Pancreas (tissue), 10 donors: ENCODE results near the gene GLOD4. TPM values are rescaled to one million over a fixed set of nuclear protein-coding genes. Genes with fewer than 3 reads are reported as not detected.

Experiments used
- ATAC-seq, 4 donors: fragments of 200-7000 bp; cut with Tn5 transposase; one replicate each; pipeline versions ENCODE4 v1.8.0 to v1.9.1; 2020; ENCODE audit warnings: mild to moderate bottlenecking in 4 of 4, moderate library complexity in 4 of 4
- DNase-seq, 6 donors: peaks; one replicate each; pipeline ENCODE4 v3.0.0-alpha.2; 2020
- FAIRE-seq: peaks from 2 replicates; lab custom pipeline; 2012; peaks lifted over from hg19 to GRCh38; lab: Jason Lieb, UNC
- H3K27ac ChIP-seq, 4 donors: fragments of 200-600 bp; sonication (generic); 1 replicate in 3 of 4; 2 replicates in 1 of 4; pipeline versions ENCODE4 v1.5.0 to v1.8.0; 2020
- H3K27me3 ChIP-seq, 4 donors: fragments of 200-600 bp; one replicate each; pipeline ENCODE4 v1.8.0; 2021
- H3K36me3 ChIP-seq, 3 donors: fragments of 200-600 bp; sonication (generic) in 1 of 3; one replicate each; pipeline versions ENCODE4 v1.5.0 to v1.8.0; 2020 to 2021
- H3K4me1 ChIP-seq, 3 donors: fragments of 200-600 bp; one replicate each; pipeline ENCODE4 v1.8.0; 2021
- H3K4me3 ChIP-seq, 4 donors: fragments of 200-600 bp; sonication (generic) in 2 of 4; one replicate each; pipeline versions ENCODE4 v1.5.0 to v1.8.0; 2020 to 2021
- H3K9me3 ChIP-seq, 4 donors: fragments of 200-600 bp; one replicate each; pipeline ENCODE4 v1.8.0; 2021
- CTCF ChIP-seq, 4 donors: fragments of 200-600 bp; sonication (generic) in 3 of 4; IDR thresholded peaks; one replicate each; pipeline versions ENCODE4 v1.5.0 to v1.8.0; 2021; ENCODE audit warnings: antibody characterized with exemption in 4 of 4
- WGBS, 2 donors: extraction: QIAGEN DNeasy Blood & Tissue Kit; methylation state at CpG; one replicate each; pipeline ENCODE4 v1.1.7; 2013; 5-methylcytosine and 5-hydroxymethylcytosine counted together
- intact Hi-C, 3 donors: fragments of 100-400 bp; cut with DNase I; formaldehyde crosslinking; loops; one replicate each; pipeline versions ENCODE4 v1.11.1 to v1.14.2; 2022
- polyA plus RNA-seq, 2 donors: library from polyadenylated mRNA; stranded (reverse); fragments of 200-250 nt; gene quantifications; one replicate each; pipeline ENCODE4 v1.2.3, GENCODE V29; 2013
- total RNA-seq, 6 donors: library from RNA; stranded (reverse); fragmentation: NEBNext Ultra II Directional in 4 of 6; extraction: Animal tissue kit (Norgen Biotek cat#: 25700) in 4 of 6; gene quantifications; one replicate each; pipeline versions ENCODE4 v1.2.1 to v1.2.4, GENCODE V29; 2021 to 2023
- donor health status: healthy with polysubstance abuse.
- donor health status: DM: no; HTN: no; CAD: no; lungs with moderate emphysema.
- donor health status: DM: no; HTN: no; CAD: no.
- donor health status: control.
- donor health status: control.
- donor health status: Bipolar disorder and iron deficiency.
- donor health status: DM: yes; HTN: yes; CAD: no.
- donor health status: DM: no; HTN: no; CAD: no.
- donor health status: DM: no; HTN: no; CAD: no.
- donor health status: DM: yes; HTN: yes; CAD: no.

The GLOD4 gene
- total and polyA plus RNA-seq, 8 donors: 18.7 to 36.8 (median 28.0) TPM

- no peak overlapping the region for H3K4me3 ChIP-seq
- DNase-seq: no peak
- H3K4me1 ChIP-seq: peaks cover 0 to 23% (median 9%) of the 10 kb centered on the region in 3 donors
- intact Hi-C loops: no loop called here
- ATAC-seq: no peak
- no peak for FAIRE-seq
- 71 to 72% methylated on average over 13 of the region's 13 CpGs for WGBS, 2 donors
- no peaks in the 10 kb centered on the region for H3K9me3 ChIP-seq
- H3K27ac ChIP-seq: no peak overlapping the region
- H3K36me3 ChIP-seq: no peaks in the 10 kb centered on the region
- no peak for TF ChIP-seq CTCF (IDR thresholded peaks at IDR 0.05)
- H3K27me3 ChIP-seq: no peaks in the 10 kb centered on the region
Observed at GRCh38 chr17:720706-721539, 61.2 kb downstream of the GLOD4 start.

- FAIRE-seq (no peak), ATAC-seq (no peak), DNase-seq (no peak)
- Histone ChIP-seq H3K9me3 (no peaks in the 10 kb centered on the region), H3K4me1 (peaks cover 8 to 29% (median 16%) of the 10 kb centered on the region in 3 donors), H3K27me3 (no peaks in the 10 kb centered on the region), H3K36me3 (no peaks in the 10 kb centered on the region), H3K4me3 (no peak overlapping the region), H3K27ac (no peak overlapping the region)
- 72 to 80% methylated on average over 5 of the region's 5 CpGs for WGBS, 2 donors
- TF ChIP-seq CTCF (IDR thresholded peaks at IDR 0.05): no peak
- intact Hi-C loops: no loop called here
Observed at GRCh38 chr17:718075-718474, 64.0 kb downstream of the GLOD4 start.

Other genes with a start within 250 kb of the GLOD4 start
- gene VPS53, start 67.4 kb downstream of the GLOD4 start, total RNA-seq: 10 to 100 TPM; 25.2 to 42.5 (median 30.9) TPM
- gene VPS53, start 67.4 kb downstream of the GLOD4 start, polyA plus RNA-seq: 10 to 100 TPM in 1 of 2 donors, 1 to 10 TPM in 1; 7.0 to 13.0 TPM
- gene TLCD3A, start 49.7 kb downstream of the GLOD4 start, total RNA-seq: 1 to 10 TPM; 4.7 to 9.0 (median 6.3) TPM
- gene TLCD3A, start 49.7 kb downstream of the GLOD4 start, polyA plus RNA-seq: 1 to 10 TPM; 3.2 to 6.5 TPM
- gene GEMIN4, start 30.0 kb downstream of the GLOD4 start, total RNA-seq: 10 to 100 TPM in 2 of 6 donors, 1 to 10 TPM in 4; 7.2 to 13.1 (median 8.3) TPM
- 1 to 10 TPM; 6.3 to 8.5 TPM for gene GEMIN4, start 30.0 kb downstream of the GLOD4 start, polyA plus RNA-seq
- 10 to 100 TPM; 11.4 to 17.6 (median 13.9) TPM for gene MRM3, start 73 bp upstream of the GLOD4 start, total RNA-seq
- gene MRM3, start 73 bp upstream of the GLOD4 start, polyA plus RNA-seq: 10 to 100 TPM; 11.3 to 19.1 TPM
- gene NXN, start 197.5 kb upstream of the GLOD4 start, total RNA-seq: 10 to 100 TPM; 25.2 to 35.0 (median 30.7) TPM
- gene NXN, start 197.5 kb upstream of the GLOD4 start, polyA plus RNA-seq: 10 to 100 TPM; 17.4 to 20.9 TPM
- 1 to 10 TPM; 3.1 to 6.0 (median 4.6) TPM for gene TIMM22, start 214.8 kb upstream of the GLOD4 start, total RNA-seq
- gene TIMM22, start 214.8 kb upstream of the GLOD4 start, polyA plus RNA-seq: 1 to 10 TPM; 3.9 to 6.5 TPM